ENCODE results near the gene TPH2. TPM values are rescaled to one million over a fixed set of nuclear protein-coding genes. Genes with fewer than 3 reads are reported as not detected.

Gene TPH2
- total and polyA plus RNA-seq, 2 of the 4 experiments (the other 2 are of a cell fraction) = not detected

DNA sequence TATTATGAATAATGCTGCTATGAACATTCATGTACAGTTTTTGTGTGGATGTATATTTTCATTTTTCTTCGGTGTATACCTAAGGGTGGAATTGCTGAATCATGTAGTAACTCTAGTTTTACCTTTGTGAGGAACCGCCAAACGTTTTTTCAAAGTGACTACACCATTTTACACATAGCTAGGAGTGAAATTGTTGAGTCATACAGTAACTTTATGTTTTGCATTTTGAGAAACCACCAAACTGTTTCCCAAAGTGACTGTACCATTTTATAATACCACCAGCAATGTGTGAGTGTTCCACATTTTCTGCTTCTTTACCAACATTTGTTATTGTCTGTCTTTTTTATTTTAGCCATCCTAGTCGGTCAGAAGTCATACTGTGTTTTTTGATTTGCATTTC is 3.1 kb upstream of the TPH2 start:
- dilution Hi-C loops (cut with HindIII; ENCODE audit: low sequenced_read_pairs, unreplicated experiment) (no loop called here), in situ Hi-C loops (cut with MboI; ENCODE audit: low sequenced_read_pairs) (no loop called here), intact Hi-C loops (cut with micrococcal nuclease) (no loop called here)
- no TSS peak for BruUV-seq (replicated peaks)
- ChIA-PET CTCF (no interaction called here), POLR2A (ENCODE audit: unreplicated experiment) (no interaction called here)
- TF ChIP-seq MXI1 (IDR thresholded peaks at IDR 0.05; ENCODE audit: borderline replicate concordance, low read depth, low read length) (no peak), CHD1 (IDR thresholded peaks at IDR 0.05; ENCODE audit: low read depth, low read length) (no peak), RAD21 (IDR thresholded peaks at IDR 0.05; ENCODE audit: low read length) (no peak), FOS (IDR thresholded peaks at IDR 0.05; ENCODE audit: low read depth, low read length) (no peak), BHLHE40 (IDR thresholded peaks at IDR 0.05; ENCODE audit: low read depth, low read length) (no peak), MAZ (IDR thresholded peaks at IDR 0.05; ENCODE audit: borderline replicate concordance, low read depth, low read length) (no peak), CEBPB (IDR thresholded peaks at IDR 0.05; ENCODE audit: low read depth, low read length) (no peak), NFE2L2 (IDR thresholded peaks at IDR 0.05; ENCODE audit: low read depth, low read length) (no peak), RFX5 (IDR thresholded peaks at IDR 0.05; ENCODE audit: low read depth, low read length) (no peak), SMC3 (IDR thresholded peaks at IDR 0.05; ENCODE audit: low read depth, low read length) (no peak), MAFK (IDR thresholded peaks at IDR 0.05; ENCODE audit: low read depth, low read length) (no peak), POLR2A (IDR thresholded peaks at IDR 0.05; ENCODE audit: low read depth, low read length) (no peak), RCOR1 (IDR thresholded peaks at IDR 0.05; ENCODE audit: insufficient replicate concordance, low read length) (no peak)
- TF ChIP-seq, protein P1, sequence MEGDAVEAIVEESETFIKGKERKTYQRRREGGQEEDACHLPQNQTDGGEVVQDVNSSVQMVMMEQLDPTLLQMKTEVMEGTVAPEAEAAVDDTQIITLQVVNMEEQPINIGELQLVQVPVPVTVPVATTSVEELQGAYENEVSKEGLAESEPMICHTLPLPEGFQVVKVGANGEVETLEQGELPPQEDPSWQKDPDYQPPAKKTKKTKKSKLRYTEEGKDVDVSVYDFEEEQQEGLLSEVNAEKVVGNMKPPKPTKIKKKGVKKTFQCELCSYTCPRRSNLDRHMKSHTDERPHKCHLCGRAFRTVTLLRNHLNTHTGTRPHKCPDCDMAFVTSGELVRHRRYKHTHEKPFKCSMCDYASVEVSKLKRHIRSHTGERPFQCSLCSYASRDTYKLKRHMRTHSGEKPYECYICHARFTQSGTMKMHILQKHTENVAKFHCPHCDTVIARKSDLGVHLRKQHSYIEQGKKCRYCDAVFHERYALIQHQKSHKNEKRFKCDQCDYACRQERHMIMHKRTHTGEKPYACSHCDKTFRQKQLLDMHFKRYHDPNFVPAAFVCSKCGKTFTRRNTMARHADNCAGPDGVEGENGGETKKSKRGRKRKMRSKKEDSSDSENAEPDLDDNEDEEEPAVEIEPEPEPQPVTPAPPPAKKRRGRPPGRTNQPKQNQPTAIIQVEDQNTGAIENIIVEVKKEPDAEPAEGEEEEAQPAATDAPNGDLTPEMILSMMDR (conservative IDR thresholded peaks at IDR 0.05; ENCODE audit: low read depth, low read length) = no peak
- TF ChIP-seq, protein P2, sequence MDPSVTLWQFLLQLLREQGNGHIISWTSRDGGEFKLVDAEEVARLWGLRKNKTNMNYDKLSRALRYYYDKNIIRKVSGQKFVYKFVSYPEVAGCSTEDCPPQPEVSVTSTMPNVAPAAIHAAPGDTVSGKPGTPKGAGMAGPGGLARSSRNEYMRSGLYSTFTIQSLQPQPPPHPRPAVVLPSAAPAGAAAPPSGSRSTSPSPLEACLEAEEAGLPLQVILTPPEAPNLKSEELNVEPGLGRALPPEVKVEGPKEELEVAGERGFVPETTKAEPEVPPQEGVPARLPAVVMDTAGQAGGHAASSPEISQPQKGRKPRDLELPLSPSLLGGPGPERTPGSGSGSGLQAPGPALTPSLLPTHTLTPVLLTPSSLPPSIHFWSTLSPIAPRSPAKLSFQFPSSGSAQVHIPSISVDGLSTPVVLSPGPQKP (IDR thresholded peaks at IDR 0.05; ENCODE audit: borderline replicate concordance, low read depth, low read length) = no peak
- TF ChIP-seq, protein P3, sequence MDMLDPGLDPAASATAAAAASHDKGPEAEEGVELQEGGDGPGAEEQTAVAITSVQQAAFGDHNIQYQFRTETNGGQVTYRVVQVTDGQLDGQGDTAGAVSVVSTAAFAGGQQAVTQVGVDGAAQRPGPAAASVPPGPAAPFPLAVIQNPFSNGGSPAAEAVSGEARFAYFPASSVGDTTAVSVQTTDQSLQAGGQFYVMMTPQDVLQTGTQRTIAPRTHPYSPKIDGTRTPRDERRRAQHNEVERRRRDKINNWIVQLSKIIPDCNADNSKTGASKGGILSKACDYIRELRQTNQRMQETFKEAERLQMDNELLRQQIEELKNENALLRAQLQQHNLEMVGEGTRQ (IDR thresholded peaks at IDR 0.05; ENCODE audit: low read depth, low read length) = no peak
- no peak overlapping the region for H2AK9ac ChIP-seq (replicated peaks; ENCODE audit: low read depth, low read length, poor library complexity)
- no peak overlapping the region for H3K9ac ChIP-seq (ENCODE audit: low read depth, low read length)
- DNase-seq (peak; percentile 25), ATAC-seq (ENCODE audit: low read depth) (no peak)
- no peak overlapping the region for H3K18ac ChIP-seq (ENCODE audit: low read depth, low read length)
- no peak overlapping the region for H3K23ac ChIP-seq (ENCODE audit: low read depth, low read length)
- H3K4ac ChIP-seq (ENCODE audit: low read depth, low read length) = no peak overlapping the region
- H3K56ac ChIP-seq (ENCODE audit: extremely low read depth, insufficient read depth, low read length) = no peak overlapping the region
- no peak overlapping the region for H2BK120ac ChIP-seq (ENCODE audit: low read depth, low read length)
- no peaks in the 10 kb centered on the region for H3K36me3 ChIP-seq (ENCODE audit: control insufficient read depth, insufficient read depth, low read length)
- H4K20me1 ChIP-seq (ENCODE audit: insufficient read depth, low read length) = no peaks in the 10 kb centered on the region
- no CpG with 5 or more reads among the region's 4 CpGs for WGBS, 2 experiments (ENCODE audit: extremely low coverage in 2 of 2, insufficient read length in 1 of 2)
- H4K5ac ChIP-seq (ENCODE audit: low read depth, low read length) = no peak overlapping the region
- H3K27me3 ChIP-seq (ENCODE audit: control insufficient read depth, insufficient read depth, low read length) = no peaks in the 10 kb centered on the region
- no peak overlapping the region for H2BK15ac ChIP-seq (ENCODE audit: low read depth, low read length)
- H4K8ac ChIP-seq (ENCODE audit: low read depth in 2 of 2, low read length in 2 of 2) = no peak overlapping the region
- no peak overlapping the region for H2AK5ac ChIP-seq (ENCODE audit: low read depth, low read length)
- H3K79me1 ChIP-seq (ENCODE audit: low read depth in 1 of 2, low read length in 2 of 2) = no peaks in the 10 kb centered on the region
- H3K27ac ChIP-seq (ENCODE audit: insufficient read depth, low read length) = no peak overlapping the region
- no peak overlapping the region for H3K14ac ChIP-seq (replicated peaks; ENCODE audit: low read depth, low read length)
- H3K4me2 ChIP-seq (ENCODE audit: low read depth, low read length) = no peak overlapping the region
- H2BK5ac ChIP-seq (ENCODE audit: low read depth, low read length, poor library complexity, severe bottlenecking) = no peak overlapping the region
- no peak overlapping the region for H2AFZ ChIP-seq (replicated peaks; ENCODE audit: low read length, poor library complexity)
- no peak overlapping the region for H3K4me3 ChIP-seq (ENCODE audit: insufficient read depth, low read depth, low read length)
- H2BK20ac ChIP-seq (ENCODE audit: low read depth, low read length) = no peak overlapping the region
- H4K91ac ChIP-seq (ENCODE audit: insufficient read depth, low read depth, low read length) = no peak overlapping the region
- no peaks in the 10 kb centered on the region for H3K9me1 ChIP-seq (ENCODE audit: insufficient read depth, low read length)
- H3K9me3 ChIP-seq (ENCODE audit: control insufficient read depth, insufficient read depth, low read length) = no peaks in the 10 kb centered on the region
- no peaks in the 10 kb centered on the region for H3K4me1 ChIP-seq (ENCODE audit: control insufficient read depth, insufficient read depth, low read length)
